SK-N-SH treated with all-trans-retinoic acid at 6 μM for 48 hours (cell line): ENCODE results near the gene ERH.

ENCODE experiments used
- ATAC-seq: fragments of 200-7000 bp; cut with Tn5 transposase; 3 replicates; pipeline ENCODE4 v1.9.1; 2020; ENCODE audit warnings: mild to moderate bottlenecking, moderate library complexity
- ARNTL ChIP-seq: fragments of 450-650 bp; formaldehyde crosslinking; IDR thresholded peaks from 2 replicates; pipeline ENCODE4 v1.5.0; 2020; ENCODE audit warnings: low read depth, mild to moderate bottlenecking, moderate library complexity, borderline replicate concordance
- BACH2 ChIP-seq: fragments of 250-450 bp; sonication (Bioruptor Pico); IDR thresholded peaks from 2 replicates; pipeline ENCODE4 v1.9.0; 2021; ENCODE audit warnings: mild to moderate bottlenecking, borderline replicate concordance
- CREB5 ChIP-seq: fragments of 250-450 bp; sonication (Bioruptor Pico); IDR thresholded peaks from 2 replicates; pipeline ENCODE4 v1.5.1; 2020; ENCODE audit warnings: low read depth, mild to moderate bottlenecking, moderate library complexity
- CSDC2 ChIP-seq: fragments of 250-450 bp; sonication (Bioruptor Pico); IDR thresholded peaks from 2 replicates; pipeline ENCODE4 v1.5.0; 2020; ENCODE audit warnings: mild to moderate bottlenecking, moderate library complexity
- CSRNP3 ChIP-seq: fragments of 250-450 bp; sonication (Bioruptor Pico); IDR thresholded peaks from 2 replicates; pipeline ENCODE4 v1.5.1; 2021; ENCODE audit warnings: mild to moderate bottlenecking, moderate library complexity
- ESRRG ChIP-seq: fragments of 250-450 bp; sonication (Bioruptor Pico); IDR thresholded peaks from 2 replicates; pipeline ENCODE4 v1.6.1; 2021; ENCODE audit warnings: mild to moderate bottlenecking
- GLIS3 ChIP-seq: fragments of 250-450 bp; sonication (Bioruptor Pico); IDR thresholded peaks from 2 replicates; pipeline ENCODE4 v1.5.0; 2020; ENCODE audit warnings: mild to moderate bottlenecking, moderate library complexity
- ISL1 ChIP-seq: fragments of 250-450 bp; sonication (Bioruptor Pico); IDR thresholded peaks from 2 replicates; pipeline ENCODE4 v2.1.2; 2022; ENCODE audit warnings: mild to moderate bottlenecking, moderate library complexity
- OSR1 ChIP-seq: fragments of 250-450 bp; sonication (Bioruptor Pico); IDR thresholded peaks from 2 replicates; pipeline ENCODE4 v1.8.0; 2022; ENCODE audit warnings: moderate library complexity, mild to moderate bottlenecking, inconsistent platforms
- PATZ1 ChIP-seq: fragments of 250-450 bp; sonication (Bioruptor Pico); IDR thresholded peaks from 2 replicates; pipeline ENCODE4 v1.8.0; 2020; ENCODE audit warnings: mild to moderate bottlenecking, moderate library complexity, borderline replicate concordance
- POU6F1 ChIP-seq: fragments of 250-450 bp; sonication (Bioruptor Pico); IDR thresholded peaks from 2 replicates; pipeline ENCODE4 v1.8.0; 2021; ENCODE audit warnings: low read depth, mild to moderate bottlenecking, moderate library complexity, borderline replicate concordance
- PPARA ChIP-seq: fragments of 250-450 bp; sonication (Bioruptor Pico); IDR thresholded peaks from 2 replicates; pipeline ENCODE4 v1.5.0; 2020; ENCODE audit warnings: mild to moderate bottlenecking, borderline replicate concordance
- RARB ChIP-seq: fragments of 250-450 bp; sonication (Bioruptor Pico); IDR thresholded peaks from 2 replicates; pipeline ENCODE4 v1.8.0; 2021; ENCODE audit warnings: mild to moderate bottlenecking, moderate library complexity
- SNAI2 ChIP-seq: fragments of 250-450 bp; sonication (Bioruptor Pico); IDR thresholded peaks from 2 replicates; pipeline ENCODE4 v1.5.0; 2020; ENCODE audit warnings: mild to moderate bottlenecking, moderate library complexity
- TCF4 ChIP-seq: fragments of 250-450 bp; sonication (Bioruptor Pico); IDR thresholded peaks from 2 replicates; pipeline ENCODE4 v1.8.0; 2021; ENCODE audit warnings: mild to moderate bottlenecking, moderate library complexity, borderline replicate concordance
- TOX ChIP-seq: fragments of 250-450 bp; sonication (Bioruptor Pico); IDR thresholded peaks from 2 replicates; pipeline ENCODE4 v1.8.0; 2021; ENCODE audit warnings: mild to moderate bottlenecking, moderate library complexity, borderline replicate concordance
- TSHZ2 ChIP-seq: fragments of 250-450 bp; sonication (Bioruptor Pico); IDR thresholded peaks from 2 replicates; pipeline ENCODE4 v1.5.0; 2020; ENCODE audit warnings: mild to moderate bottlenecking, moderate library complexity
- ZFP3 ChIP-seq: fragments of 250-450 bp; sonication (Bioruptor Pico); IDR thresholded peaks from 2 replicates; pipeline ENCODE4 v1.5.0; 2020; ENCODE audit warnings: mild to moderate bottlenecking, moderate library complexity
- ZNF565 ChIP-seq: fragments of 450-650 bp; formaldehyde crosslinking; conservative IDR thresholded peaks from 2 replicates; pipeline ENCODE4 v1.5.0; 2020; ENCODE audit warnings: low read depth, mild to moderate bottlenecking, moderate library complexity
- ZNF70 ChIP-seq: fragments of 450-650 bp; formaldehyde crosslinking; IDR thresholded peaks from 2 replicates; pipeline ENCODE4 v1.5.0; 2020; ENCODE audit warnings: mild to moderate bottlenecking, moderate library complexity
- ZNF8 ChIP-seq: fragments of 450-650 bp; formaldehyde crosslinking; IDR thresholded peaks from 2 replicates; pipeline ENCODE4 v1.5.0; 2020; ENCODE audit warnings: mild to moderate bottlenecking, moderate library complexity

The ERH gene

GRCh38 chr14:69373104-69373503 is 25.0 kb downstream of the ERH start:
- TF ChIP-seq OSR1 (CRISPR knock-in tag) (no peak), ZNF70 (CRISPR knock-in tag) (no peak), TCF4 (CRISPR knock-in tag) (no peak), PATZ1 (CRISPR knock-in tag) (no peak), ZFP3 (CRISPR knock-in tag) (no peak), POU6F1 (no peak), TOX (no peak), SNAI2 (CRISPR knock-in tag) (no peak), ESRRG (CRISPR knock-in tag) (no peak), CREB5 (CRISPR knock-in tag) (no peak), RARB (no peak), ISL1 (CRISPR knock-in tag) (no peak), GLIS3 (CRISPR knock-in tag) (no peak), CSRNP3 (no peak), CSDC2 (no peak), BACH2 (CRISPR knock-in tag) (no peak), PPARA (no peak), TSHZ2 (CRISPR knock-in tag) (no peak)
- ATAC-seq, result no peak

GRCh38 chr14:69372146-69372545 is 26.0 kb downstream of the ERH start:
- no peak for ATAC-seq
- TF ChIP-seq ZNF565 (CRISPR knock-in tag) (no peak), SNAI2 (CRISPR knock-in tag) (no peak), RARB (no peak), GLIS3 (CRISPR knock-in tag) (no peak), CSDC2 (no peak), PATZ1 (CRISPR knock-in tag) (no peak), ZNF70 (CRISPR knock-in tag) (no peak), ZNF8 (CRISPR knock-in tag) (no peak)
- TF ChIP-seq, all 23 proteins: peak for 0

- TF ChIP-seq TCF4 (CRISPR knock-in tag) (no peak), ZNF8 (CRISPR knock-in tag) (no peak), ARNTL (no peak), PATZ1 (CRISPR knock-in tag) (no peak), ZNF70 (CRISPR knock-in tag) (no peak), ZNF565 (CRISPR knock-in tag) (no peak), SNAI2 (CRISPR knock-in tag) (no peak), TSHZ2 (CRISPR knock-in tag) (no peak)
- ATAC-seq, result no peak
Measured at GRCh38 chr14:69370061-69370460, 28.0 kb downstream of the ERH start.
